Endothelial cell of umbilical vein (primary cell): ENCODE results near the gene INO80D. TPM values are rescaled to one million over a fixed set of nuclear protein-coding genes. Genes with fewer than 3 reads are reported as not detected.

Experiments used
- BruUV-seq: library from RNA; stranded (reverse); fragments of 400-500 nt; replicated peaks from 2 replicates; lab custom pipeline; 2021; lab: Mats Ljungman, UMichigan
- CTCF ChIA-PET: fragments of 300-600, 350-600 bp; sonication (Branson Sonifier 250); formaldehyde crosslinking; loops from one replicate; lab custom pipeline; 2021; ENCODE audit warnings: antibody characterized with exemption, inconsistent platforms; lab: Charles Lee
- POLR2A ChIA-PET: fragments of 300-600, 350-600 bp; sonication (Branson Sonifier 250); formaldehyde crosslinking; loops from one replicate; lab custom pipeline; 2021; ENCODE audit warnings: antibody characterized with exemption, inconsistent platforms; lab: Charles Lee
- DNase-seq: peaks from one replicate; pipeline ENCODE4 v3.0.0-alpha.2; 2011; ENCODE audit warnings: low read depth, low spot score
- FAIRE-seq: peaks from 2 replicates; lab custom pipeline; 2011; peaks lifted over from hg19 to GRCh38; lab: Jason Lieb, UNC
- H2AFZ ChIP-seq: 2 replicates; pipeline ENCODE4 v1.6.0; 2012; ENCODE audit warnings: low read depth, low read length, control low read depth, inconsistent platforms
- H3K27ac ChIP-seq: 2 replicates; pipeline ENCODE4 v1.5.1; 2011; ENCODE audit warnings: low read depth, mild to moderate bottlenecking, control low read depth, low read length, moderate library complexity; ENCODE audit not compliant: insufficient read depth
- H3K27me3 ChIP-seq, 2 experiments: 2 replicates each; pipeline versions ENCODE4 v1.6.0 to v1.6.1; 2011; ENCODE audit warnings: low read length in 2 of 2, mixed read lengths in 1 of 2; ENCODE audit not compliant: control insufficient read depth in 2 of 2, insufficient read depth in 2 of 2
- H3K36me3 ChIP-seq, 2 experiments: 2 replicates in 1 of 2; 3 replicates in 1 of 2; pipeline ENCODE4 v1.5.1; 2011; ENCODE audit warnings: low read length in 2 of 2, mild to moderate bottlenecking in 1 of 2, moderate library complexity in 1 of 2; ENCODE audit not compliant: control insufficient read depth in 2 of 2, insufficient read depth in 2 of 2; ENCODE audit errors: extremely low read depth in 1 of 2
- H3K4me1 ChIP-seq: 3 replicates; pipeline ENCODE4 v1.5.1; 2011; ENCODE audit warnings: mild to moderate bottlenecking, low read length; ENCODE audit not compliant: control insufficient read depth, insufficient read depth; ENCODE audit errors: extremely low read depth
- H3K4me2 ChIP-seq: 2 replicates; pipeline ENCODE4 v1.6.1; 2011; ENCODE audit warnings: low read length, control low read depth, mixed read lengths; ENCODE audit not compliant: insufficient read depth
- H3K4me3 ChIP-seq, 3 experiments: fragments of 200-600 bp in 1 of 3; sonication (generic), shearing (Covaris generic) in 1 of 3; replicated peaks in 1 of 3; 2 replicates each; pipeline ENCODE4 v1.5.1; 2011 to 2016; ENCODE audit warnings: control low read depth in 3 of 3, low read length in 3 of 3, mild to moderate bottlenecking in 2 of 3, inconsistent platforms in 1 of 3, low read depth in 1 of 3, moderate library complexity in 1 of 3; ENCODE audit not compliant: insufficient read depth in 1 of 3
- H3K79me2 ChIP-seq: 2 replicates; pipeline ENCODE4 v1.6.0; 2012; ENCODE audit warnings: low read length, inconsistent platforms; ENCODE audit not compliant: control insufficient read depth, insufficient read depth
- H3K9ac ChIP-seq: replicated peaks from 2 replicates; pipeline ENCODE3; 2011; ENCODE audit warnings: low read length, control low read depth; ENCODE audit not compliant: insufficient read depth; ENCODE audit errors: extremely low read depth
- H3K9me1 ChIP-seq: replicated peaks from 3 replicates; pipeline ENCODE4 v1.6.0; 2011; ENCODE audit warnings: mild to moderate bottlenecking, low read length; ENCODE audit not compliant: control insufficient read depth, insufficient read depth; ENCODE audit errors: extremely low read depth
- H3K9me3 ChIP-seq: replicated peaks from 2 replicates; pipeline ENCODE4 v1.5.1; 2012; ENCODE audit warnings: low read length, inconsistent platforms; ENCODE audit not compliant: control insufficient read depth, insufficient read depth
- H4K20me1 ChIP-seq: replicated peaks from 2 replicates; pipeline ENCODE3; 2011; ENCODE audit warnings: mild to moderate bottlenecking, low read length; ENCODE audit not compliant: control insufficient read depth, insufficient read depth; ENCODE audit errors: extremely low read depth
- CTCF ChIP-seq, 2 donors: IDR thresholded peaks; 1 replicate in 1 of 2; 2 replicates in 1 of 2; pipeline ENCODE4 v1.5.1; 2011; ENCODE audit warnings: low read length in 2 of 2, mild to moderate bottlenecking in 2 of 2, moderate library complexity in 2 of 2, control low read depth in 1 of 2, inconsistent platforms in 1 of 2, low read depth in 1 of 2; ENCODE audit not compliant: insufficient read depth in 1 of 2; ENCODE audit errors: extremely low read depth in 1 of 2
- EZH2 ChIP-seq: IDR thresholded peaks from 2 replicates; pipeline ENCODE4 v1.6.1; 2012; ENCODE audit warnings: borderline replicate concordance, low read depth, mild to moderate bottlenecking, moderate library complexity, low read length, inconsistent platforms; ENCODE audit not compliant: severe bottlenecking
- FOS ChIP-seq: IDR thresholded peaks from 2 replicates; pipeline ENCODE4 v1.6.1; 2011; ENCODE audit warnings: mild to moderate bottlenecking, low read length, moderate library complexity, borderline replicate concordance; ENCODE audit not compliant: insufficient read depth
- GATA2 ChIP-seq: IDR thresholded peaks from 2 replicates; pipeline ENCODE4 v1.7.0; 2011; ENCODE audit warnings: low read depth, mild to moderate bottlenecking, moderate library complexity, mixed read lengths, low read length; ENCODE audit not compliant: insufficient read length, insufficient read depth
- JUN ChIP-seq: IDR thresholded peaks from 2 replicates; pipeline ENCODE4 v1.6.1; 2011; ENCODE audit warnings: borderline replicate concordance, low read depth; ENCODE audit not compliant: insufficient read length, insufficient read depth
- MAX ChIP-seq: IDR thresholded peaks from 2 replicates; pipeline ENCODE4 v1.6.1; 2011; ENCODE audit not compliant: insufficient read depth, insufficient read length
- MYC ChIP-seq: IDR thresholded peaks from one replicate; pipeline ENCODE4 v1.6.1; 2011; ENCODE audit warnings: mild to moderate bottlenecking, low read depth, low read length
- POLR2A ChIP-seq: IDR thresholded peaks from 2 replicates; pipeline ENCODE4 v1.6.1; 2012; ENCODE audit warnings: low read depth, mild to moderate bottlenecking, control low read depth, low read length
- POLR2AphosphoS5 ChIP-seq: IDR thresholded peaks from 2 replicates; pipeline ENCODE4 v1.6.1; 2012; ENCODE audit warnings: low read depth, mild to moderate bottlenecking, control low read depth, low read length, moderate library complexity; ENCODE audit not compliant: insufficient read depth
- dilution Hi-C: fragments of 300-500 bp; cut with MboI; formaldehyde crosslinking; loops from one replicate; pipeline ENCODE4 v1.15.0; 2019; ENCODE audit warnings: low sequenced_read_pairs; ENCODE audit not compliant: extremely low pct_ligation_motif_present
- intact Hi-C: fragments of 100-400 bp; cut with micrococcal nuclease; formaldehyde crosslinking; loops from one replicate; pipeline ENCODE4 v1.10.0; 2022
- polyA plus RNA-seq, 4 experiments: library from polyadenylated mRNA; depleted of rRNA in 3 of 4; stranded (reverse) in 3 of 4; unstranded in 1 of 4; fragments of >200 nt; gene quantifications; 2 replicates each; pipeline versions ENCODE4 v1.2.1 to v1.2.3, GENCODE V29; 2011 to 2012; ENCODE audit warnings: missing spikeins in 1 of 4
- total RNA-seq: library from RNA; stranded (reverse); gene quantifications from 2 replicates; pipeline ENCODE4 v1.2.3, GENCODE V29; 2021

Gene INO80D
- total and polyA plus RNA-seq, 2 donors (not counting 3 experiments of a cell fraction or from before 2014, with no cell fraction given): 2.9 to 20.3 TPM

DNA sequence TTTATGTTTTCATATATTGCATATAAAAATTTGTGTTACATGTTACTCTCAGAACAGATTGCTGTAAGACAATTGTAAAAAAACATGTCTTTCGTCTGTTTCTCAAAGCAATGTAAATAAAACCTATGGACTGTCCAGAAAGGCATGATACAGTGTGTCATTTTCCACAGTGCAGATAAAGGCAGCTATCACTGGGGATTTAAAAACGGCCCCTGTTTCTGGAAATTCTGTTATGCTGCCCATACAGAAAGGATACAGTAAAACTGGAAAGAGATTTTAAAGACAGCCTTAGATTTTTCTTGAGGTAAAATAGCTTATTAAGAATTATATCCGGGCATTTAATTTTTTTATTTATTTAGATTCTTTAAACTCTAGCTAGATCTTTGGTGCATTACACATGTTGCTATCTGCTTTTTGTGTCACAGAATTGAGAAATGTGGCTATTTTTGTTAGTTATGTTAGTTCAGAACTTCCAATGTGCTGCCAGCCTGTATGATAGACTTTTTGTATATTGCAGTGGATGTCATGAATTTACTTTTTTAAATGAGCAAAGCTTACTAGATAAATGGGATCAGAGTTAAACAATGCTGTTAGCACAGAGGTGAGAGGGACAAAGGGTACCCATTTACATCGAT is 859 bp upstream of the INO80D start:
- peak overlapping the region; percentile 54 for H2AFZ ChIP-seq
- H3K4me3 ChIP-seq: peak overlapping the region; percentile 86 to 96 (median 92)
- peaks cover 16% of the 10 kb centered on the region for H3K4me1 ChIP-seq
- H3K27ac ChIP-seq: peak overlapping the region; percentile 82
- CTCF ChIA-PET: interaction anchor here (0.8 to 2.0 kb wide), 6 partner anchors 9 to 73 kb away, joined by 3 to 10 read pairs (median 4); partner anchors contain the start of genes EEF1B2 and NDUFS1
- dilution Hi-C loops: no loop called here
- H3K79me2 ChIP-seq: peaks cover 35% of the 10 kb centered on the region
- no peaks in the 10 kb centered on the region for H3K27me3 ChIP-seq
- peaks cover 2% of the 10 kb centered on the region for H4K20me1 ChIP-seq
- intact Hi-C loops: loop anchor here (1.0 to 2.0 kb wide), 3 partner anchors 20 to 72 kb away; partner anchors contain the start of genes EEF1B2 and NDUFS1
- H3K36me3 ChIP-seq: no peaks in the 10 kb centered on the region
- POLR2A ChIA-PET: interaction anchor here (1.6 kb wide), 1 partner anchor 19 kb away, joined by 6 read pairs; no protein-coding TSS in a partner anchor
- DNase-seq: peak; percentile 60
- H3K9ac ChIP-seq: peak overlapping the region; percentile 100
- no peaks in the 10 kb centered on the region for H3K9me1 ChIP-seq
- FAIRE-seq: peak; percentile 46
- H3K9me3 ChIP-seq: no peaks in the 10 kb centered on the region
- peak overlapping the region; percentile 100 for H3K4me2 ChIP-seq
- no peak for TF ChIP-seq MYC
- TF ChIP-seq FOS: no peak
- TF ChIP-seq JUN: no peak
- TF ChIP-seq GATA2: no peak
- TF ChIP-seq CTCF (IDR thresholded peaks at IDR 0.05; ENCODE audit: extremely low read depth in 1 of 2, insufficient read depth in 1 of 2, low read depth in 1 of 2, low read length in 2 of 2): no peak
- no peak for TF ChIP-seq EZH2
- no peak for TF ChIP-seq MAX
- TF ChIP-seq POLR2AphosphoS5: no peak
- no peak for TF ChIP-seq POLR2A
- no TSS peak for BruUV-seq
